BJ (cell line): ENCODE results near the gene ADAM19. TPM values are rescaled to one million over a fixed set of nuclear protein-coding genes. Genes with fewer than 3 reads are reported as not detected.

ENCODE experiments used
- CTCF ChIA-PET: fragments of 350-600 bp; formaldehyde crosslinking; extraction: SDS; loops from one replicate; lab custom pipeline; 2021; ENCODE audit warnings: antibody characterized with exemption, inconsistent platforms; lab: Yijun Ruan, JAX
- POLR2A ChIA-PET: fragments of 300-600 bp; sonication (Branson Sonifier 250); formaldehyde crosslinking; extraction: SDS; loops from one replicate; lab custom pipeline; 2021; ENCODE audit warnings: antibody characterized with exemption; lab: Charles Lee
- DNase-seq: peaks from one replicate; pipeline ENCODE4 v3.0.0-alpha.2; 2011; ENCODE audit warnings: low read depth
- H3K27me3 ChIP-seq: 2 replicates; pipeline ENCODE4 v1.6.0; 2011; ENCODE audit warnings: low read length; ENCODE audit not compliant: control insufficient read depth, insufficient read depth
- H3K36me3 ChIP-seq: 2 replicates; pipeline ENCODE4 v1.5.1; 2011; ENCODE audit warnings: low read length; ENCODE audit not compliant: control insufficient read depth, insufficient read depth
- H3K4me3 ChIP-seq: 2 replicates; pipeline ENCODE4 v1.5.1; 2011; ENCODE audit warnings: low read depth, mild to moderate bottlenecking, control low read depth, low read length
- polyA plus RNA-seq: library from polyadenylated mRNA; depleted of rRNA; stranded (reverse); fragments of >200 nt; gene quantifications from 2 replicates; pipeline ENCODE4 v1.2.3, GENCODE V29; 2011
- TF ChIP-seq, protein P1 (sequence below): IDR thresholded peaks from 2 replicates; pipeline ENCODE4 v1.5.1; 2011; ENCODE audit warnings: low read depth, mild to moderate bottlenecking, control low read depth, inconsistent platforms, low read length, moderate library complexity; ENCODE audit not compliant: insufficient read depth

The ADAM19 gene
- polyA plus RNA-seq, 1 experiment, result 68.3 TPM

DNA sequence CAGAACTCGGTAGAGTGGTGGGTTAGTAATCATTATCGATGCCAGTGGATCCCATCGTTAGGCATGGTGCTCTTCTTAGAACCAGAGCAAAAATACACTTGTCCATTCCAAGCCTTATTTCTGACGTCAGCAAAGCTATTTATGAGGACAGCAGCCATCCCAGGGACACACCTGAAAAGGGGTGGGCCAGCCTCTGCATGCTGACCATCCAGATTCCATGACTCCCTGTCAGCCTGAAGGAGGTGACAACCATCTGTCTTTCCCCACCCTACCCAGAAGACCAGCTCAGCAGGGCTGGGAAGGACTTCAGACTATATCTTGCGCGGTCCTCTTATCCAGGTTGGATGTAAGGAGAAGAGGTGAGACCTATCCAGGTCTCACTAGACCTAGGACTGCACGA lies 121.3 kb downstream of the ADAM19 start:
- ChIA-PET POLR2A (no interaction called here), CTCF (interaction anchor here (1.6 to 2.2 kb wide), 2 partner anchors 16 to 22 kb away, joined by 4 to 5 read pairs; no protein-coding TSS in a partner anchor)
- H3K27me3 ChIP-seq, result no peaks in the 10 kb centered on the region; the same call in none of the 2 replicates
- no peak overlapping the region for H3K4me3 ChIP-seq
- TF ChIP-seq, protein P1, sequence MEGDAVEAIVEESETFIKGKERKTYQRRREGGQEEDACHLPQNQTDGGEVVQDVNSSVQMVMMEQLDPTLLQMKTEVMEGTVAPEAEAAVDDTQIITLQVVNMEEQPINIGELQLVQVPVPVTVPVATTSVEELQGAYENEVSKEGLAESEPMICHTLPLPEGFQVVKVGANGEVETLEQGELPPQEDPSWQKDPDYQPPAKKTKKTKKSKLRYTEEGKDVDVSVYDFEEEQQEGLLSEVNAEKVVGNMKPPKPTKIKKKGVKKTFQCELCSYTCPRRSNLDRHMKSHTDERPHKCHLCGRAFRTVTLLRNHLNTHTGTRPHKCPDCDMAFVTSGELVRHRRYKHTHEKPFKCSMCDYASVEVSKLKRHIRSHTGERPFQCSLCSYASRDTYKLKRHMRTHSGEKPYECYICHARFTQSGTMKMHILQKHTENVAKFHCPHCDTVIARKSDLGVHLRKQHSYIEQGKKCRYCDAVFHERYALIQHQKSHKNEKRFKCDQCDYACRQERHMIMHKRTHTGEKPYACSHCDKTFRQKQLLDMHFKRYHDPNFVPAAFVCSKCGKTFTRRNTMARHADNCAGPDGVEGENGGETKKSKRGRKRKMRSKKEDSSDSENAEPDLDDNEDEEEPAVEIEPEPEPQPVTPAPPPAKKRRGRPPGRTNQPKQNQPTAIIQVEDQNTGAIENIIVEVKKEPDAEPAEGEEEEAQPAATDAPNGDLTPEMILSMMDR, result no peak
- DNase-seq, result no peak
- no peaks in the 10 kb centered on the region for H3K36me3 ChIP-seq

DNA sequence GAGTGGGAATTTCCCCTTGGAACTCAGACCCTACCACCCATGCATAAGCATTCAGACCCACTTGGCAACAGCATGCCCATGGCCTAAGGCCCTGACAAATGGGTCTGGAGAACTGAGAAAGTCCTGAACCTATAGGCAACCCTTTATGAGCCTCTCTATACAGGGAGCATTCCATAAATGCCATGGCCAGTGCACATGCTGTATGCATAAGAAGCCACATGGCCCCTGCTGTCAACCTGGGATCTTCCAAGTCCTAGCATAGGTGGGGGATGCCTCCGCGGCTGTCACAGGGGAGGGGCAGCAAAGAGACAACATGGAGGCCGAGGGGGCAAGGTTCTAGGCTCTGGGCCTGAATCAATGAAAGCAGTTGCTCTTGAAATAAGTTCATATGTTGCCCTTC lies 123.8 kb downstream of the ADAM19 start:
- Histone ChIP-seq H3K4me3 (no peak overlapping the region), H3K36me3 (no peaks in the 10 kb centered on the region), H3K27me3 (no peaks in the 10 kb centered on the region; the same call in none of the 2 replicates)
- ChIA-PET POLR2A (no interaction called here), CTCF (no interaction called here)
- DNase-seq, result no peak
- TF ChIP-seq, protein P1, result no peak

- Histone ChIP-seq H3K36me3 (no peaks in the 10 kb centered on the region), H3K27me3 (no peaks in the 10 kb centered on the region; the same call in none of the 2 replicates), H3K4me3 (no peak overlapping the region)
- TF ChIP-seq, protein P1, result no peak
- ChIA-PET CTCF (interaction anchor here (0.7 to 2.6 kb wide), 4 partner anchors 10 to 107 kb away, joined by 3 to 9 read pairs (median 6); partner anchors contain the start of gene NIPAL4), POLR2A (no interaction called here)
- no peak for DNase-seq
These were observed 125.6 kb downstream of the ADAM19 start for GRCh38 chr5:157450024-157450423.

GRCh38 chr5:157449011-157449723 lies 126.4 kb downstream of the ADAM19 start:
- CTCF ChIA-PET, result interaction anchor here (1.1 to 2.6 kb wide), 4 partner anchors 9 to 106 kb away, joined by 3 to 9 read pairs (median 5); no protein-coding TSS in a partner anchor
- Histone ChIP-seq H3K36me3 (no peaks in the 10 kb centered on the region), H3K4me3 (no peak overlapping the region), H3K27me3 (no peaks in the 10 kb centered on the region)
- POLR2A ChIA-PET, result interaction anchor here (0.5 kb wide), 1 partner anchor 15 kb away, joined by 5 read pairs; no protein-coding TSS in a partner anchor
- DNase-seq, result no peak
- TF ChIP-seq, protein P1, result no peak

DNA sequence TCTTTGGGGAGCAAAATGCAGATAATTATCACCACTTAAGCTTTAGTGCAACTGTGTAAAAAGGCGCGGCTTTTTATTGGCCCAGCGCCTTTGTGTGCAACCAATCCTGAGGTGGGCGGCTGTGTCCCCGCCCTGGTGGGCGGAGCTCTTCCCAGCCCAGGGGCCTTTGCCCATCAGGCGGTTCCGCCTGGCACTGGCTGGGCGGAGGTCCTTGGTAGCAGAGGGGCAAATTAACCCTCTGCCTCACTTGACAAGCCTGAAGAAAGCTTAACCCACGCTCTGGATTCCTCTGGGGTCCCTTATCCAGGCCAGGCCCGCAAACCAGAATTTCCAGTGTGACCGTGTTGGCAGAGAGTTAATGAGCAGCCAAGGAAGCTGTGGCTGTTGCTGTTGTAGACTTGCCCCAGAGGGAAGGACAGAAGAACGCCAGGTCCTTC lies 128.4 kb downstream of the ADAM19 start:
- DNase-seq, result no peak
- no peaks in the 10 kb centered on the region for H3K36me3 ChIP-seq
- TF ChIP-seq, protein P1, result no peak
- H3K27me3 ChIP-seq, result no peaks in the 10 kb centered on the region
- CTCF ChIA-PET, result interaction anchor here (0.9 to 1.1 kb wide), 3 partner anchors 10 to 118 kb away, joined by 3 to 4 read pairs (median 3); no protein-coding TSS in a partner anchor
- POLR2A ChIA-PET, result no interaction called here
- H3K4me3 ChIP-seq, result no peak overlapping the region
